K562 (cell line): ENCODE results near the gene ZNF778. TPM values are rescaled to one million over a fixed set of nuclear protein-coding genes. Genes with fewer than 3 reads are reported as not detected.

Experiments
- E2F6 ChIP-seq, 2 experiments: IDR thresholded peaks; 2 replicates each; pipeline ENCODE4 v1.6.1; 2011; ENCODE audit warnings: borderline replicate concordance in 1 of 2, control low read depth in 1 of 2, low read depth in 1 of 2, low read length in 1 of 2, mild to moderate bottlenecking in 1 of 2, mixed read lengths in 1 of 2, moderate library complexity in 1 of 2; ENCODE audit not compliant: insufficient read depth in 1 of 2, insufficient read length in 1 of 2, poor library complexity in 1 of 2, severe bottlenecking in 1 of 2; ENCODE audit errors: extremely low read depth in 1 of 2
- ETS2 ChIP-seq: IDR thresholded peaks from 2 replicates; pipeline ENCODE4 v1.6.1; 2016; ENCODE audit warnings: borderline replicate concordance, missing genetic modification characterization, mild to moderate bottlenecking, moderate library complexity, missing compliant biosample characterization; ENCODE audit not compliant: poor library complexity, severe bottlenecking
- HCFC1 ChIP-seq: IDR thresholded peaks from 2 replicates; pipeline ENCODE4 v1.6.1; 2012; ENCODE audit warnings: low read depth, low read length, improper control_type of control experiment
- HNRNPLL ChIP-seq: fragments of 200-400 bp; formaldehyde crosslinking; IDR thresholded peaks from 2 replicates; pipeline ENCODE4 v1.6.1; 2017; ENCODE audit warnings: low read length, low read depth, mild to moderate bottlenecking; ENCODE audit not compliant: poor library complexity, severe bottlenecking
- KLF6 ChIP-seq: fragments of 250-450 bp; sonication (Bioruptor Pico); IDR thresholded peaks from 2 replicates; pipeline ENCODE4 v1.4.0; 2020; ENCODE audit warnings: mild to moderate bottlenecking, moderate library complexity, borderline replicate concordance
- MAX ChIP-seq: sonication (generic); formaldehyde crosslinking; IDR thresholded peaks from 2 replicates; pipeline ENCODE4 v1.9.0; 2022; ENCODE audit warnings: mild to moderate bottlenecking, missing genetic modification reagents
- MBD1 ChIP-seq: fragments of 250-450 bp; sonication (Bioruptor Pico); IDR thresholded peaks from 2 replicates; pipeline ENCODE4 v1.8.0; 2022; ENCODE audit warnings: inconsistent platforms
- PCBP1 ChIP-seq: fragments of 200-400 bp; formaldehyde crosslinking; IDR thresholded peaks from 2 replicates; pipeline ENCODE4 v1.6.1; 2018; ENCODE audit warnings: mild to moderate bottlenecking, low read depth, low read length; ENCODE audit not compliant: poor library complexity, severe bottlenecking
- RFX5 ChIP-seq: IDR thresholded peaks from 2 replicates; pipeline ENCODE4 v1.6.1; 2011; ENCODE audit warnings: low read depth, mild to moderate bottlenecking, improper control_type of control experiment, low read length
- SNAPC5 ChIP-seq: fragments of 250-450 bp; sonication (Bioruptor Pico); IDR thresholded peaks from 2 replicates; pipeline ENCODE4 v1.8.0; 2021; ENCODE audit warnings: moderate library complexity, mild to moderate bottlenecking, inconsistent platforms
- SUPT5H ChIP-seq: fragments of 450-650 bp; IDR thresholded peaks from 2 replicates; pipeline ENCODE4 v1.6.1; 2016
- TAL1 ChIP-seq: fragments of 450-650 bp; IDR thresholded peaks from 2 replicates; pipeline ENCODE4 v1.6.1; 2016; ENCODE audit warnings: mild to moderate bottlenecking
- TCF15 ChIP-seq: fragments of 250-450 bp; sonication (Bioruptor Pico); IDR thresholded peaks from 2 replicates; pipeline ENCODE4 v1.8.0; 2022; ENCODE audit warnings: moderate library complexity, mild to moderate bottlenecking, inconsistent platforms
- THRB ChIP-seq: fragments of 450-650 bp; formaldehyde crosslinking; conservative IDR thresholded peaks from 2 replicates; pipeline ENCODE4 v1.4.0; 2022; ENCODE audit warnings: mild to moderate bottlenecking, missing genetic modification characterization
- XRCC4 ChIP-seq: IDR thresholded peaks from one replicate; pipeline ENCODE4 v1.6.1; 2011; ENCODE audit not compliant: insufficient read depth, insufficient read length; ENCODE audit errors: extremely low read depth
- ZNF449 ChIP-seq: fragments of 250-450 bp; sonication (Bioruptor Pico); IDR thresholded peaks from 2 replicates; pipeline ENCODE4 v1.8.0; 2022; ENCODE audit warnings: moderate library complexity, mild to moderate bottlenecking, inconsistent platforms
- ZNF740 ChIP-seq, 3 experiments: fragments of 200-800 bp in 1 of 3; sonication (Bioruptor generic) in 1 of 3; sonication (generic) in 1 of 3; formaldehyde crosslinking in 1 of 3; IDR thresholded peaks; 2 replicates each; pipeline versions ENCODE4 v1.6.1 to v1.8.0; 2016 to 2022; ENCODE audit warnings: mild to moderate bottlenecking in 2 of 3, missing compliant biosample characterization in 2 of 3, missing genetic modification characterization in 2 of 3, missing genetic modification reagents in 1 of 3
- polyA plus RNA-seq, 8 experiments: library from polyadenylated mRNA; depleted of rRNA in 4 of 8; stranded (reverse) in 5 of 8; unstranded in 3 of 8; fragments of >200 nt; fragmentation: Nextera tagmentation in 2 of 8; fragmentation: Illumina TruSeq in 1 of 8; extraction: Ambion mirVana in 2 of 8; extraction: Trizol in 1 of 8; gene quantifications; 2 replicates each; pipeline versions ENCODE4 v1.2.1 to v1.2.3, GENCODE V29; 2011 to 2014; ENCODE audit warnings: inconsistent platforms in 1 of 8, missing spikeins in 1 of 8
- total RNA-seq, 7 experiments: library from RNA; depleted of rRNA in 6 of 7; stranded (reverse); fragments of >200 nt in 6 of 7; fragmentation: Illumina TruSeq in 2 of 7; extraction: Trizol in 2 of 7; gene quantifications; 2 replicates each; pipeline versions ENCODE4 v1.2.1 to v1.2.3, GENCODE V29; 2011 to 2021; ENCODE audit warnings: low replicate concordance in 1 of 7

The ZNF778 gene
- total and polyA plus RNA-seq, 9 of the 15 experiments (the other 6 are each of a cell fraction or from before 2014, with no cell fraction given): 0.70 to 60.6 (median 7.5) TPM

GRCh38 chr16:89216315-89217137 lies 977 bp upstream of the ZNF778 start (continued):
- TF ChIP-seq MBD1: no peak
- peak in 1 of 2 experiments; percentile 12 for TF ChIP-seq E2F6 (IDR thresholded peaks at IDR 0.05; ENCODE audit: borderline replicate concordance in 1 of 2, extremely low read depth in 1 of 2, insufficient read depth in 1 of 2, insufficient read length in 1 of 2, low read depth in 1 of 2, low read length in 1 of 2, poor library complexity in 1 of 2, severe bottlenecking in 1 of 2)
- TF ChIP-seq TAL1: peak; percentile 68
- TF ChIP-seq THRB (CRISPR knock-in tag): no peak
- TF ChIP-seq KLF6 (CRISPR knock-in tag): no peak
- TF ChIP-seq SNAPC5 (CRISPR knock-in tag): no peak
- TF ChIP-seq RFX5: no peak
- no peak for TF ChIP-seq ZNF740 (CRISPR knock-in tag; IDR thresholded peaks at IDR 0.05)
- no peak for TF ChIP-seq ZNF740 (tag; IDR thresholded peaks at IDR 0.05)
- TF ChIP-seq SUPT5H: no peak
- TF ChIP-seq MAX (CRISPR knock-in tag): peak; percentile 78
- no peak for TF ChIP-seq HCFC1
- TF ChIP-seq HNRNPLL: no peak
- TF ChIP-seq XRCC4: no peak
- no peak for TF ChIP-seq PCBP1
- no peak for TF ChIP-seq ETS2 (tag)
- no peak for TF ChIP-seq ZNF449 (CRISPR knock-in tag)
- no peak for TF ChIP-seq TCF15 (CRISPR knock-in tag)
